K562 (cell line): Measurements from ENCODE around the gene CABLES1. TPM values are rescaled to one million over a fixed set of nuclear protein-coding genes. Genes with fewer than 3 reads are reported as not detected.

ENCODE experiments used
- ATAC-seq: fragments of 200-7000 bp; cut with Tn5 transposase; 3 replicates; pipeline ENCODE4 v1.9.1; 2020; ENCODE audit warnings: moderate library complexity
- BruUV-seq: library from RNA; stranded (reverse); fragments of 400-500 nt; replicated peaks from 2 replicates; lab custom pipeline; 2021; lab: Mats Ljungman, UMichigan
- CTCF ChIA-PET: fragments of 300-600 bp; formaldehyde crosslinking; extraction: SDS; loops from one replicate; lab custom pipeline; 2021; ENCODE audit warnings: low intra/inter-chr PET ratio; lab: Yijun Ruan, JAX
- POLR2A ChIA-PET: fragments of 300-600, 350-650 bp; sonication (Branson Sonifier 250); formaldehyde crosslinking; extraction: SDS; loops from one replicate; lab custom pipeline; 2021; ENCODE audit warnings: antibody characterized with exemption, inconsistent platforms; lab: Yijun Ruan, JAX
- DNase-seq, 4 experiments: peaks; one replicate each; pipeline versions ENCODE4 v3.0.0 to v3.0.0-alpha.2; 2011 to 2018; ENCODE audit warnings: low spot score in 3 of 4, mixed read lengths in 3 of 4; ENCODE audit errors: extremely low read depth in 1 of 4
- FAIRE-seq: peaks from 2 replicates; lab custom pipeline; 2011; peaks lifted over from hg19 to GRCh38; lab: Jason Lieb, UNC
- H2AFZ ChIP-seq: 2 replicates; pipeline ENCODE4 v1.6.0; 2011; ENCODE audit warnings: low read depth, low read length, control low read depth, inconsistent platforms
- H3K27ac ChIP-seq: fragments of 200-600 bp; 3 replicates; pipeline ENCODE4 v1.8.0; 2011; ENCODE audit warnings: low read depth, mild to moderate bottlenecking, control low read depth, inconsistent platforms, low read length, moderate library complexity, mixed read lengths; ENCODE audit errors: extremely low read depth
- H3K27me3 ChIP-seq, 2 experiments: fragments of 300-600 bp in 1 of 2; 2 replicates in 1 of 2; 3 replicates in 1 of 2; pipeline versions ENCODE4 v1.6.0 to v1.8.0; 2011; ENCODE audit warnings: inconsistent platforms in 2 of 2, low read length in 2 of 2, mild to moderate bottlenecking in 1 of 2, mixed read lengths in 1 of 2, moderate library complexity in 1 of 2; ENCODE audit not compliant: control insufficient read depth in 2 of 2, insufficient read depth in 2 of 2
- H3K36me3 ChIP-seq: fragments of 300-600 bp; 3 replicates; pipeline ENCODE4 v1.8.0; 2011; ENCODE audit warnings: mild to moderate bottlenecking, low read length, inconsistent platforms; ENCODE audit not compliant: control insufficient read depth, insufficient read depth
- H3K4me1 ChIP-seq, 2 experiments: fragments of 200-600 bp in 1 of 2; replicated peaks in 1 of 2; 2 replicates in 1 of 2; 3 replicates in 1 of 2; pipeline versions ENCODE4 v1.5.1 to v1.8.0; 2011; ENCODE audit warnings: inconsistent platforms in 2 of 2, low read length in 2 of 2, mild to moderate bottlenecking in 1 of 2, mixed read lengths in 1 of 2, moderate library complexity in 1 of 2; ENCODE audit not compliant: control insufficient read depth in 2 of 2, insufficient read depth in 2 of 2
- H3K4me2 ChIP-seq: 2 replicates; pipeline ENCODE4 v1.6.1; 2011; ENCODE audit warnings: low read length, control low read depth, inconsistent platforms, mixed read lengths; ENCODE audit not compliant: insufficient read depth
- H3K4me3 ChIP-seq: fragments of 200-600 bp; sonication (generic), shearing (Covaris generic); 2 replicates; pipeline ENCODE4 v1.5.1; 2016; ENCODE audit warnings: control low read depth, inconsistent platforms
- H3K79me2 ChIP-seq: fragments of 200-600 bp; 3 replicates; pipeline ENCODE4 v1.8.0; 2011; ENCODE audit warnings: low read length, inconsistent platforms; ENCODE audit not compliant: control insufficient read depth, insufficient read depth
- H3K9ac ChIP-seq, 2 experiments: 2 replicates each; pipeline versions ENCODE4 v1.6.0 to v1.6.1; 2011; ENCODE audit warnings: low read depth in 2 of 2, low read length in 2 of 2, control low read depth in 1 of 2, inconsistent platforms in 1 of 2, mild to moderate bottlenecking in 1 of 2, mixed read lengths in 1 of 2; ENCODE audit not compliant: insufficient read depth in 1 of 2
- H3K9me1 ChIP-seq: one replicate; pipeline ENCODE4 v1.6.0; 2011; ENCODE audit warnings: inconsistent platforms, mild to moderate bottlenecking, low read length, moderate library complexity; ENCODE audit not compliant: control insufficient read depth, insufficient read depth
- H3K9me3 ChIP-seq: replicated peaks from 2 replicates; pipeline ENCODE4 v1.5.1; 2011; ENCODE audit warnings: low read depth, low read length, inconsistent platforms; ENCODE audit not compliant: control insufficient read depth, insufficient read depth
- H4K20me1 ChIP-seq: replicated peaks from 2 replicates; pipeline ENCODE4 v1.6.1; 2011; ENCODE audit warnings: low read length, inconsistent platforms, mixed read lengths; ENCODE audit not compliant: control insufficient read depth, insufficient read depth
- BCOR ChIP-seq: fragments of 450-650 bp; IDR thresholded peaks from 2 replicates; pipeline ENCODE4 v1.6.1; 2016
- CEBPG ChIP-seq, 3 experiments: fragments of 200-800 bp in 1 of 3; sonication (Bioruptor generic) in 1 of 3; sonication (generic) in 1 of 3; formaldehyde crosslinking in 1 of 3; IDR thresholded peaks in 2 of 3; conservative IDR thresholded peaks in 1 of 3; 2 replicates each; pipeline versions ENCODE4 v1.6.1 to v1.8.0; 2016 to 2022; ENCODE audit warnings: missing compliant biosample characterization in 2 of 3, missing genetic modification characterization in 2 of 3, mild to moderate bottlenecking in 1 of 3, missing genetic modification reagents in 1 of 3
- CREM ChIP-seq: IDR thresholded peaks from 2 replicates; pipeline ENCODE4 v1.6.1; 2014; ENCODE audit warnings: antibody characterized with exemption, low read depth
- GABPB1 ChIP-seq: sonication (generic); formaldehyde crosslinking; IDR thresholded peaks from 2 replicates; pipeline ENCODE4 v1.8.0; 2022; ENCODE audit warnings: mild to moderate bottlenecking, missing genetic modification reagents
- KLF16 ChIP-seq: IDR thresholded peaks from 2 replicates; pipeline ENCODE4 v1.6.1; 2016; ENCODE audit warnings: antibody characterized with exemption
- MYBL2 ChIP-seq, 2 experiments: fragments of 450-650 bp in 1 of 2; sonication (generic) in 1 of 2; formaldehyde crosslinking in 1 of 2; IDR thresholded peaks; 2 replicates each; pipeline versions ENCODE4 v1.6.1 to v1.8.1; 2017 to 2022; ENCODE audit warnings: borderline replicate concordance in 1 of 2, inconsistent platforms in 1 of 2, low read depth in 1 of 2, mild to moderate bottlenecking in 1 of 2, missing genetic modification reagents in 1 of 2, moderate library complexity in 1 of 2
- NR1H2 ChIP-seq: sonication (generic); formaldehyde crosslinking; IDR thresholded peaks from 2 replicates; pipeline ENCODE4 v1.4.0; 2020; ENCODE audit warnings: mild to moderate bottlenecking, missing genetic modification reagents
- NUFIP1 ChIP-seq: fragments of 450-650 bp; IDR thresholded peaks from 2 replicates; pipeline ENCODE4 v1.6.1; 2018; ENCODE audit not compliant: partially characterized antibody
- OTX1 ChIP-seq: fragments of 450-650 bp; formaldehyde crosslinking; IDR thresholded peaks from 2 replicates; pipeline ENCODE4 v1.4.0; 2022; ENCODE audit warnings: mild to moderate bottlenecking
- PCBP2 ChIP-seq: fragments of 200-400 bp; formaldehyde crosslinking; IDR thresholded peaks from 2 replicates; pipeline ENCODE4 v1.6.1; 2018; ENCODE audit warnings: low read length, low read depth, mild to moderate bottlenecking, moderate library complexity; ENCODE audit not compliant: poor library complexity, severe bottlenecking
- STAT6 ChIP-seq: sonication (generic); formaldehyde crosslinking; IDR thresholded peaks from 2 replicates; pipeline ENCODE4 v1.8.1; 2023; ENCODE audit warnings: mild to moderate bottlenecking, missing genetic modification reagents
- TCFL5 ChIP-seq: fragments of 250-450 bp; sonication (Bioruptor Pico); conservative IDR thresholded peaks from 2 replicates; pipeline ENCODE4 v1.6.1; 2021; ENCODE audit warnings: mild to moderate bottlenecking, moderate library complexity, matching md5 sums
- ZBTB43 ChIP-seq: sonication (generic); formaldehyde crosslinking; IDR thresholded peaks from 2 replicates; pipeline ENCODE4 v1.8.0; 2023; ENCODE audit warnings: mild to moderate bottlenecking, missing genetic modification reagents
- ZBTB7A ChIP-seq: IDR thresholded peaks from 2 replicates; pipeline ENCODE4 v1.6.1; 2011; ENCODE audit warnings: low read depth, mild to moderate bottlenecking, low read length, moderate library complexity, borderline replicate concordance; ENCODE audit not compliant: control insufficient read depth
- ZNF699 ChIP-seq: fragments of 250-450 bp; sonication (Bioruptor Pico); IDR thresholded peaks from 2 replicates; pipeline ENCODE4 v1.8.0; 2021; ENCODE audit warnings: mild to moderate bottlenecking, moderate library complexity; ENCODE audit not compliant: insufficient replicate concordance
- WGBS: fragments of 100-300 bp; shearing (Covaris generic); methylation state at CpG from one replicate; pipeline ENCODE4 v1.1.6; 2016; ENCODE audit warnings: low coverage, mixed read lengths; ENCODE audit not compliant: insufficient coverage; ENCODE audit errors: missing lambda C conversion rate; 5-methylcytosine and 5-hydroxymethylcytosine counted together
- in situ Hi-C: fragments of 300-500 bp; cut with MboI; formaldehyde crosslinking; loops from 4 replicates; pipeline ENCODE4 v1.15.0; 2018; ENCODE audit warnings: inconsistent platforms, mixed read lengths
- intact Hi-C: fragments of 100-400 bp; cut with micrococcal nuclease; formaldehyde crosslinking; loops from 2 replicates; pipeline ENCODE4 v1.14.2; 2022
- polyA plus RNA-seq, 8 experiments: library from polyadenylated mRNA; depleted of rRNA in 4 of 8; stranded (reverse) in 5 of 8; unstranded in 3 of 8; fragments of >200 nt; fragmentation: Nextera tagmentation in 2 of 8; fragmentation: Illumina TruSeq in 1 of 8; extraction: Ambion mirVana in 2 of 8; extraction: Trizol in 1 of 8; gene quantifications; 2 replicates each; pipeline versions ENCODE4 v1.2.1 to v1.2.3, GENCODE V29; 2011 to 2014; ENCODE audit warnings: inconsistent platforms in 1 of 8, missing spikeins in 1 of 8
- total RNA-seq, 7 experiments: library from RNA; depleted of rRNA in 6 of 7; stranded (reverse); fragments of >200 nt in 6 of 7; fragmentation: Illumina TruSeq in 2 of 7; extraction: Trizol in 2 of 7; gene quantifications; 2 replicates each; pipeline versions ENCODE4 v1.2.1 to v1.2.3, GENCODE V29; 2011 to 2021; ENCODE audit warnings: low replicate concordance in 1 of 7
- TF ChIP-seq, protein P1 (sequence below): sonication (generic); formaldehyde crosslinking; IDR thresholded peaks from 2 replicates; pipeline ENCODE4 v1.8.0; 2022; ENCODE audit warnings: mild to moderate bottlenecking, missing genetic modification reagents

Gene CABLES1
- total and polyA plus RNA-seq, 9 of the 15 experiments (the other 6 are each of a cell fraction or from before 2014, with no cell fraction given), result 0.04 to 0.10 (median 0.06) TPM; not detected in 3

DNA sequence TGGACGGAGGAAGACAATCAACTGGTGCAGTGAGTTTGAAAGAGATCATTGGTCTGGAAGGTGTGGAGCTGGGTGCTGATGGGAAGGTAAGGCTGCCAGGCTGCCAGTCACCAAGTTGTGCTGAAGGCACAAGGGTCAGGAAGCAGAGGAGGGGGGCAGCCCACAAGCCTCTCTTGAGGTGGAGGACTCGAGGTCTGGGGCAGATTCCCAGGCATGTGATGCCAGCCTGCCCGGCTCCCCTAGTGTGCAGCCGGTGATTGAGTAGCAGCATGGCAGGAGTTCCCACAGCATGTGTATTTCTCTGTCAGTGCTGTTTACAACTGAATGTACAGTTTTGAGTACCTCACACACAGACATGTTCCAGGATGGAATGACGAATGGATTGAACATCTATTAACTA is 99.3 kb downstream of the CABLES1 start:
- H3K4me3 ChIP-seq, result no peak overlapping the region
- no peak for DNase-seq
- H3K9ac ChIP-seq, result no peak overlapping the region
- in situ Hi-C loops (no loop called here), intact Hi-C loops (loop anchor here (10.0 kb wide), 1 partner anchor 270 kb away; the partner anchor contains the start of gene RMC1)
- no peak overlapping the region for H3K27ac ChIP-seq
- ChIA-PET CTCF (no interaction called here), POLR2A (interaction anchor here (0.7 kb wide), 1 partner anchor 19 kb away, joined by 3 read pairs; no protein-coding TSS in a partner anchor)
- FAIRE-seq, result no peak
- 2% methylated on average over 5 of the region's 5 CpGs for WGBS
- H3K79me2 ChIP-seq, result no peaks in the 10 kb centered on the region
- peaks cover 0 to 5% of the 10 kb centered on the region in 2 experiments; a peak in 2 of 5 replicates for H3K4me1 ChIP-seq
- no peaks in the 10 kb centered on the region for H3K9me1 ChIP-seq
- H3K27me3 ChIP-seq, result peaks cover 69 to 87% of the 10 kb centered on the region in 2 experiments
- H2AFZ ChIP-seq, result no peak overlapping the region
- H3K36me3 ChIP-seq, result no peaks in the 10 kb centered on the region
- H3K4me2 ChIP-seq, result no peak overlapping the region
- no TSS peak for BruUV-seq
- H4K20me1 ChIP-seq, result no peaks in the 10 kb centered on the region
- ATAC-seq, result no peak
- no peaks in the 10 kb centered on the region for H3K9me3 ChIP-seq
- TF ChIP-seq OTX1 (CRISPR knock-in tag) (no peak), KLF16 (no peak), BCOR (no peak), NUFIP1 (no peak), ZBTB7A (no peak), CREM (no peak), ZBTB43 (CRISPR knock-in tag) (no peak), MYBL2 (IDR thresholded peaks at IDR 0.05; ENCODE audit: low read depth) (no peak), MYBL2 (CRISPR knock-in tag; IDR thresholded peaks at IDR 0.05; ENCODE audit: borderline replicate concordance) (no peak), NR1H2 (CRISPR knock-in tag) (no peak), TCFL5 (CRISPR knock-in tag) (no peak), GABPB1 (CRISPR knock-in tag) (no peak), STAT6 (CRISPR knock-in tag) (no peak), CEBPG (CRISPR knock-in tag; IDR thresholded peaks at IDR 0.05) (no peak), CEBPG (tag; conservative IDR thresholded peaks at IDR 0.05 in 1 of 2, IDR thresholded peaks at IDR 0.05 in 1 of 2) (no peak), PCBP2 (no peak), ZNF699 (CRISPR knock-in tag) (no peak)
- TF ChIP-seq, protein P1, sequence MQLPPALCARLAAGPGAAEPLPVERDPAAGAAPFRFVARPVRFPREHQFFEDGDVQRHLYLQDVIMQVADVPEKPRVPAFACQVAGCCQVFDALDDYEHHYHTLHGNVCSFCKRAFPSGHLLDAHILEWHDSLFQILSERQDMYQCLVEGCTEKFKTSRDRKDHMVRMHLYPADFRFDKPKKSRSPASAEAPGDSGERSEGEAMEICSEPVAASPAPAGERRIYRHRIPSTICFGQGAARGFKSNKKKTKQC (CRISPR knock-in tag), result no peak
